Measurements from ENCODE around the gene SPATA2.
"Not testable (repeated sequence)": the region's sequence is repeated elsewhere in the genome, so short reads cannot be mapped to it uniquely, and the experiment has no call there.

The SPATA2 gene

GRCh38 chr20:49883246-49883802 lies 32.0 kb downstream of the SPATA2 start:
- no peak for DNase-seq (ENCODE audit: low read depth)

GRCh38 chr20:49882171-49882970 lies 33.0 kb downstream of the SPATA2 start:
- DNase-seq (ENCODE audit: low read depth) = no peak

GRCh38 chr20:49880724-49881445 lies 34.4 kb downstream of the SPATA2 start:
- no peak for DNase-seq (ENCODE audit: low read depth)

- no peak for DNase-seq (ENCODE audit: low read depth)
Measured at GRCh38 chr20:49880177-49880576, 35.2 kb downstream of the SPATA2 start.

GRCh38 chr20:49878977-49879376 lies 36.4 kb downstream of the SPATA2 start:
- no peak for DNase-seq (ENCODE audit: low read depth)

GRCh38 chr20:49877386-49877921 lies 37.9 kb downstream of the SPATA2 start:
- DNase-seq (ENCODE audit: low read depth) = no peak

GRCh38 chr20:49874696-49875095 lies 40.6 kb downstream of the SPATA2 start:
- no peak for DNase-seq (ENCODE audit: low read depth)

- no peak for DNase-seq (ENCODE audit: low read depth)
Measured at GRCh38 chr20:49872056-49872455, 43.3 kb downstream of the SPATA2 start.

GRCh38 chr20:49871391-49871948 lies 43.9 kb downstream of the SPATA2 start:
- no peak for DNase-seq (ENCODE audit: low read depth)

GRCh38 chr20:49870261-49870660 lies 45.1 kb downstream of the SPATA2 start:
- DNase-seq (ENCODE audit: low read depth) = no peak

- DNase-seq (ENCODE audit: low read depth) = no peak
Measured at GRCh38 chr20:49868964-49869363, 46.4 kb downstream of the SPATA2 start.

GRCh38 chr20:49868538-49868937 lies 46.8 kb downstream of the SPATA2 start:
- DNase-seq (ENCODE audit: low read depth) = no peak

GRCh38 chr20:49867453-49868215 lies 47.7 kb downstream of the SPATA2 start:
- no peak for DNase-seq (ENCODE audit: low read depth)

GRCh38 chr20:49866051-49866450 lies 49.3 kb downstream of the SPATA2 start:
- no peak for DNase-seq (ENCODE audit: low read depth)

- DNase-seq (ENCODE audit: low read depth) = no peak
Measured at GRCh38 chr20:49865559-49865958, 49.8 kb downstream of the SPATA2 start.

- DNase-seq (ENCODE audit: low read depth) = no peak
Measured at GRCh38 chr20:49863666-49864065, 51.7 kb downstream of the SPATA2 start.

- DNase-seq (ENCODE audit: low read depth) = no peak
Measured at GRCh38 chr20:49862607-49863200, 52.6 kb downstream of the SPATA2 start.

GRCh38 chr20:49861232-49861631 lies 54.1 kb downstream of the SPATA2 start:
- not testable (repeated sequence) for DNase-seq (ENCODE audit: low read depth)

GRCh38 chr20:49859807-49860206 lies 55.5 kb downstream of the SPATA2 start:
- DNase-seq (ENCODE audit: low read depth) = no peak

GRCh38 chr20:49859011-49859410 lies 56.3 kb downstream of the SPATA2 start:
- DNase-seq (ENCODE audit: low read depth) = no peak

- no peak for DNase-seq (ENCODE audit: low read depth)
Measured at GRCh38 chr20:49858076-49858585, 57.2 kb downstream of the SPATA2 start.
